Right lobe of liver (tissue), 4 donors: ENCODE data around the gene VDAC1.

Experiments used
- CTCF ChIP-seq, 4 donors: fragments of 200-600 bp in 3 of 4; fragments of 450-650 bp in 1 of 4; IDR thresholded peaks; one replicate each; pipeline versions ENCODE4 v1.5.1 to v1.8.0; 2016 to 2022; ENCODE audit warnings: antibody characterized with exemption in 4 of 4, mild to moderate bottlenecking in 2 of 4
- POLR2A ChIP-seq: fragments of 450-650 bp; IDR thresholded peaks from one replicate; pipeline ENCODE4 v1.6.1; 2017; ENCODE audit warnings: antibody characterized with exemption, mild to moderate bottlenecking
- donor health status: DM: no; HTN: no; CAD: no.
- donor health status: DM: no; HTN: no; CAD: no.
- donor health status: DM: no; HTN: yes; CAD: no.

DNA sequence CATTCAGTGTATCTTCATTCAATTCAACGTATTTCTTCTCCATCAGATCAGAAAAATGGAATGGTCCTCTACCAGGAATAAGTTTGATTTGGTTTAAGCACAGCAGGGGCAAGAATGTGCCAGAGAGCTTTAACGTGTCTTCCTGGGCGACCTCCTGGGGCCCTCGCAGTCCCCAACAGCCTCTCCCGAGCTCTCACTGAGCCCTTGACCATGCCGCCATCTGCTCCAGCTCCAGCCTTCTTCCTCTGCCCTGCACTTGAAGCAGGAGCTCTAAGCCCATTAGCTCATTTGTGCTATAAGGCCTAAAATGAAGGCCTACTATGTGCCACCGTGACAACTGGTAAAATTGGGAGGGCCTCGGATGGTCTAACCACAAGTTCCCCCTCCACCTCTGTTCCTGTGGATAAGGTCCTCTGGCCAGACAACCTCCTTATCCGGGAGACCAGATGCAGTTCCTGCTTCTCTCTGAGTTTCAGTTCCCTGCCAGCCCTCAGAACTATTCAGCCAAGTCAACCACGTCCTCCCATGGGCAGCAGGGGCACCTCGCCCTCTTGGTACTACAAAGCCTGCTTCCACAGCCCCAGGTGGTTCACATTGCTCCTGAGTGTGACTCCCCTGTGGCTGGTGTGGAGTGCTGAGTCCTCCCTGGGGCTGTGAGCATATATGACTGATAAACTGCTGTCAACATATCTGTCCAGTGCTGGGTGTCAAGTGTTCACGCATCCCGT, 72.2 kb downstream of the VDAC1 start:
- TF ChIP-seq CTCF (IDR thresholded peaks at IDR 0.05) (no peak), POLR2A (no peak)
